ENCODE results near the gene UPF3A.

Gene UPF3A

GRCh38 chr13:114257014-114257413, 24.4 kb upstream of the UPF3A start:
- H3K4me3 ChIP-seq (replicated peaks; ENCODE audit: insufficient read depth, low read length), result no peak overlapping the region
- DNase-seq (ENCODE audit: low read depth in 1 of 2, low spot score in 1 of 2), result no peak
- H3K27ac ChIP-seq (replicated peaks), result no peak overlapping the region
- H3K27me3 ChIP-seq (ENCODE audit: insufficient read depth, poor library complexity, severe bottlenecking), result no peaks in the 10 kb centered on the region
- TF ChIP-seq GABPA (IDR thresholded peaks at IDR 0.05; ENCODE audit: low read depth) (no peak), REST (IDR thresholded peaks at IDR 0.05; ENCODE audit: insufficient replicate concordance, low read depth) (no peak), SPI1 (IDR thresholded peaks at IDR 0.05; ENCODE audit: borderline replicate concordance, low read depth) (no peak), POLR2AphosphoS5 (IDR thresholded peaks at IDR 0.05; ENCODE audit: low read depth) (no peak), CTCF (IDR thresholded peaks at IDR 0.05; ENCODE audit: insufficient read depth, low read length) (no peak)

GRCh38 chr13:114258589-114258988, 22.8 kb upstream of the UPF3A start:
- Histone ChIP-seq H3K27ac (replicated peaks) (no peak overlapping the region), H3K4me3 (replicated peaks; ENCODE audit: insufficient read depth, low read length) (no peak overlapping the region), H3K27me3 (ENCODE audit: insufficient read depth, poor library complexity, severe bottlenecking) (no peaks in the 10 kb centered on the region)
- TF ChIP-seq CTCF (IDR thresholded peaks at IDR 0.05; ENCODE audit: insufficient read depth, low read length) (no peak), GABPA (IDR thresholded peaks at IDR 0.05; ENCODE audit: low read depth) (no peak), REST (IDR thresholded peaks at IDR 0.05; ENCODE audit: insufficient replicate concordance, low read depth) (no peak), POLR2AphosphoS5 (IDR thresholded peaks at IDR 0.05; ENCODE audit: low read depth) (no peak)
- DNase-seq (ENCODE audit: low read depth in 1 of 2, low spot score in 1 of 2), result no peak

- TF ChIP-seq POLR2AphosphoS5 (IDR thresholded peaks at IDR 0.05; ENCODE audit: low read depth), result no peak
- no peak for TF ChIP-seq REST (IDR thresholded peaks at IDR 0.05; ENCODE audit: insufficient replicate concordance, low read depth)
- TF ChIP-seq GABPA (IDR thresholded peaks at IDR 0.05; ENCODE audit: low read depth), result no peak
- TF ChIP-seq SPI1 (IDR thresholded peaks at IDR 0.05; ENCODE audit: borderline replicate concordance, low read depth), result no peak
- TF ChIP-seq CTCF (IDR thresholded peaks at IDR 0.05; ENCODE audit: insufficient read depth, low read length), result no peak
- DNase-seq (ENCODE audit: low read depth in 1 of 2, low spot score in 1 of 2), result no peak
- H3K27me3 ChIP-seq (ENCODE audit: insufficient read depth, poor library complexity, severe bottlenecking), result no peaks in the 10 kb centered on the region
- H3K4me3 ChIP-seq (replicated peaks; ENCODE audit: insufficient read depth, low read length), result no peak overlapping the region
- no peak overlapping the region for H3K27ac ChIP-seq (replicated peaks)
These were observed 22.0 kb upstream of the UPF3A start for GRCh38 chr13:114259374-114259773.

All from HL-60 (cell line).